ENCODE results near the gene ABCD1. TPM values are rescaled to one million over a fixed set of nuclear protein-coding genes. Genes with fewer than 3 reads are reported as not detected.

ABCD1 gene
- total RNA-seq, 1 donor from 2014 or later = 20.3 TPM

DNA sequence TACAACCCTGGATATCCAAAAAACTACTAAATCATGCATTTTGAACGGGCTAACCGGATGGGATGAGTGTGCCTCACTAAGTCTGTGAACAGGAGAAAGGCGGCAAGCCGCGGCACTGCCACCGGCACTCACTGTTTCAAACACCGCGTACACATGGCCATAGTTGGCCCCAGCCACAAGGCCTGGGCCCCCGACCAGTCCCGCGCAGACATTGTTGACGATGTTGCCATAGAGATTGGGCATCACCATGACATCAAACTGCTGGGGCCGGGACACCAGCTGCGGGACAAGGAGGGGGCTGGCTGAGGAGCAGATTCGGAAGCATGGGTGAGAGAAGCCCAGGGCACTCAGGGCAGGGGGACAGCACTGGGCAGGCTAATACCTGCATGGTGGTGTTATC lies 62.0 kb downstream of the ABCD1 start:
- Mint-ChIP-seq H3K27ac (ENCODE audit: unreplicated experiment) (no peak overlapping the region), H3K4me3 (ENCODE audit: unreplicated experiment) (no peak overlapping the region), H3K9me3 (ENCODE audit: low read depth) (peaks cover 5% of the 10 kb centered on the region), H3K4me1 (ENCODE audit: low read depth) (no peaks in the 10 kb centered on the region), H3K27me3 (ENCODE audit: low read depth) (no peaks in the 10 kb centered on the region), H3K36me3 (ENCODE audit: low read depth) (peaks cover 5% of the 10 kb centered on the region)
- TF ChIP-seq, protein P1, sequence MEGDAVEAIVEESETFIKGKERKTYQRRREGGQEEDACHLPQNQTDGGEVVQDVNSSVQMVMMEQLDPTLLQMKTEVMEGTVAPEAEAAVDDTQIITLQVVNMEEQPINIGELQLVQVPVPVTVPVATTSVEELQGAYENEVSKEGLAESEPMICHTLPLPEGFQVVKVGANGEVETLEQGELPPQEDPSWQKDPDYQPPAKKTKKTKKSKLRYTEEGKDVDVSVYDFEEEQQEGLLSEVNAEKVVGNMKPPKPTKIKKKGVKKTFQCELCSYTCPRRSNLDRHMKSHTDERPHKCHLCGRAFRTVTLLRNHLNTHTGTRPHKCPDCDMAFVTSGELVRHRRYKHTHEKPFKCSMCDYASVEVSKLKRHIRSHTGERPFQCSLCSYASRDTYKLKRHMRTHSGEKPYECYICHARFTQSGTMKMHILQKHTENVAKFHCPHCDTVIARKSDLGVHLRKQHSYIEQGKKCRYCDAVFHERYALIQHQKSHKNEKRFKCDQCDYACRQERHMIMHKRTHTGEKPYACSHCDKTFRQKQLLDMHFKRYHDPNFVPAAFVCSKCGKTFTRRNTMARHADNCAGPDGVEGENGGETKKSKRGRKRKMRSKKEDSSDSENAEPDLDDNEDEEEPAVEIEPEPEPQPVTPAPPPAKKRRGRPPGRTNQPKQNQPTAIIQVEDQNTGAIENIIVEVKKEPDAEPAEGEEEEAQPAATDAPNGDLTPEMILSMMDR (IDR thresholded peaks at IDR 0.05) = no peak
- no peak for DNase-seq (ENCODE audit: low spot score)

DNA sequence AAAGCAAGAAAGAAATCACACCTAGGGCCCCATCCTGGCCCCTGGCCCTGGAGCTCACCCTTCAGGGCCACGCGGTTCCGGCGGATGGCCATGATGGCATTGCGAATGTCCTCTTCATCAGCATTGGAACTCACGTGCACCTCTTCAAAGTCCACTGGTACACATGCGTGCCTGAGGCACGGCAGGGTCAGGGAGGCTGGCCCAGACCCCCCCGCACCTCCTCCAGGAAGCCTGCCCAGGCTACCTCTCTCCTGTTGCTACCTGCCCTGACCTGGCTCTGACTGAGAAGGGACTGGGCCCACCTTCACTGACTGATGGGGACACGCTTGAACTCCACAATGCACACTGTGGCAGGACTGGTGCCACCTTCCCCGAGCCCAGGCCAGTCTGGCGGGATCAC lies 65.0 kb downstream of the ABCD1 start:
- H3K4me3 Mint-ChIP-seq (ENCODE audit: unreplicated experiment) = no peak overlapping the region
- TF ChIP-seq, protein P1 (IDR thresholded peaks at IDR 0.05) = no peak
- H3K27ac Mint-ChIP-seq (ENCODE audit: unreplicated experiment) = no peak overlapping the region
- peaks cover 7% of the 10 kb centered on the region for H3K4me1 Mint-ChIP-seq (ENCODE audit: low read depth)
- DNase-seq (ENCODE audit: low spot score) = no peak
- peaks cover 5% of the 10 kb centered on the region for H3K36me3 Mint-ChIP-seq (ENCODE audit: low read depth)
- H3K9me3 Mint-ChIP-seq (ENCODE audit: low read depth) = peaks cover 9% of the 10 kb centered on the region
- H3K27me3 Mint-ChIP-seq (ENCODE audit: low read depth) = no peaks in the 10 kb centered on the region

GRCh38 chrX:153791104-153791852 lies 66.6 kb downstream of the ABCD1 start:
- H3K27me3 Mint-ChIP-seq (ENCODE audit: low read depth) = no peaks in the 10 kb centered on the region
- peaks cover 14% of the 10 kb centered on the region for H3K4me1 Mint-ChIP-seq (ENCODE audit: low read depth)
- no peak overlapping the region for H3K27ac Mint-ChIP-seq (ENCODE audit: unreplicated experiment)
- DNase-seq (ENCODE audit: low spot score) = no peak
- TF ChIP-seq, protein P1 (IDR thresholded peaks at IDR 0.05) = no peak
- H3K4me3 Mint-ChIP-seq (ENCODE audit: unreplicated experiment) = no peak overlapping the region
- H3K9me3 Mint-ChIP-seq (ENCODE audit: low read depth) = peaks cover 11% of the 10 kb centered on the region
- H3K36me3 Mint-ChIP-seq (ENCODE audit: low read depth) = peaks cover 4% of the 10 kb centered on the region

DNA sequence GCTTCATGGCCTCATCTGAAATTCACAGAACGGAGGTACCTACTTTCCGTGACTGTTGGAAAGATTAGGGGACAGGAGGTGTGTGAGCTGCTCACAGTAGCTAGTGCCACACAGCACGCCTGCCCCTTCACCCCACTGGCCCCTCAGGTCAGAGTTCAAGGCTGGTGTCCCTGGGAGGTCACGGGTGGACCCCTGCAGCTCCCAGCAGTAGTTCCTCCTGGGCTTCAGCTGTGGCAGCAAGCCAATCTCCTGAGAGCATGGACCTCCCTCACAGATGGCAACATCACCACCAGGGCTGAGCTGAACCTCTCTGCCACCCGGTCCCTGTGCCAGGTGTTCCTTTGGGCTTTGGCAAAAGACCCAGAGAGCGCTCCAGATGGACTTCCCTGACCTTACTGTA lies 67.7 kb downstream of the ABCD1 start:
- H3K36me3 Mint-ChIP-seq (ENCODE audit: low read depth) = peaks cover 2% of the 10 kb centered on the region
- no peak overlapping the region for H3K4me3 Mint-ChIP-seq (ENCODE audit: unreplicated experiment)
- no peak overlapping the region for H3K27ac Mint-ChIP-seq (ENCODE audit: unreplicated experiment)
- no peaks in the 10 kb centered on the region for H3K27me3 Mint-ChIP-seq (ENCODE audit: low read depth)
- DNase-seq (ENCODE audit: low spot score) = no peak
- peaks cover 17% of the 10 kb centered on the region for H3K4me1 Mint-ChIP-seq (ENCODE audit: low read depth)
- TF ChIP-seq, protein P1 (IDR thresholded peaks at IDR 0.05) = no peak
- peaks cover 12% of the 10 kb centered on the region for H3K9me3 Mint-ChIP-seq (ENCODE audit: low read depth)

DNA sequence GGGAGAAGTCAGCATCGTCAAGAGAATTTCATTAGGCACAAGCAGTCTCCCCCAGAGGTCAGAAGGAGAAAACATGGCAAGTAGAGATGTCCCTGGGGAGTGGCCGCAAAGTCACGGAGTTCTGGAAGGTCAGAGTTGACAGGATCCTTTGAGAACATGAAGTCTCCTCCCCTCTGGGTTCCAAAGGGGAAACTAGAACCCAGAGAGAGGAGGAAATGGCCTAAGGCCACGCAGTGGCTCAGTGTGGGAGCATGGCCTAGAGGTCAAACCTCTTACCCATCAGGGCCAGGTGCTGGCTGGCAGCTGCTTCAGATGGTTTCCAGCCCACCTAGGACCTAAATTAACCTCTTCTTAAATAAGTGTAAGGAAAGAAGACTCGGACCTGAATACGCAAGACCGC lies 68.6 kb downstream of the ABCD1 start:
- Mint-ChIP-seq H3K9me3 (ENCODE audit: low read depth) (peaks cover 10% of the 10 kb centered on the region), H3K4me3 (ENCODE audit: unreplicated experiment) (peak overlapping the region; percentile 95), H3K4me1 (ENCODE audit: low read depth) (peaks cover 17% of the 10 kb centered on the region), H3K27me3 (ENCODE audit: low read depth) (no peaks in the 10 kb centered on the region), H3K36me3 (ENCODE audit: low read depth) (no peaks in the 10 kb centered on the region), H3K27ac (ENCODE audit: unreplicated experiment) (peak overlapping the region; percentile 91)
- DNase-seq (ENCODE audit: low spot score) = no peak
- TF ChIP-seq, protein P1 (IDR thresholded peaks at IDR 0.05) = no peak

Other genes with a start within 250 kb of the ABCD1 start
- gene BGN, start 229.9 kb upstream of the ABCD1 start, total RNA-seq = 1,195 to 2,668 TPM (median 2,632 TPM) in 3 replicates
- 0.17 to 0.46 TPM (median 0.37 TPM) in 3 replicates for gene ATP2B3, start 207.2 kb upstream of the ABCD1 start, total RNA-seq
- 17.2 to 21.9 TPM (median 17.7 TPM) in 3 replicates for gene CCNQ, start 125.7 kb upstream of the ABCD1 start, total RNA-seq
- gene DUSP9, start 77.7 kb upstream of the ABCD1 start, total RNA-seq = 0.13 to 0.77 TPM in 2 of 3 replicates, not detected in the other
- 3.2 to 3.8 TPM (median 3.5 TPM) in 3 replicates for gene PNCK, start 51.0 kb upstream of the ABCD1 start, total RNA-seq
- gene SLC6A8, start 36.9 kb upstream of the ABCD1 start, total RNA-seq = 47.6 to 71.1 TPM (median 70.6 TPM) in 3 replicates
- 144 to 153 TPM (median 147 TPM) in 3 replicates for gene BCAP31, start 469 bp upstream of the ABCD1 start, total RNA-seq
- 8.5 to 36.3 TPM (median 34.8 TPM) in 3 replicates for gene PLXNB3, start 39.4 kb downstream of the ABCD1 start, total RNA-seq
- 0.18 to 0.50 TPM in 2 of 3 replicates, not detected in the other for gene SRPK3, start 56.2 kb downstream of the ABCD1 start, total RNA-seq
- 42.8 to 49.6 TPM (median 46.9 TPM) in 3 replicates for gene IDH3G, start 69.5 kb downstream of the ABCD1 start, total RNA-seq
- gene SSR4, start 69.8 kb downstream of the ABCD1 start, total RNA-seq = 245 to 356 TPM (median 257 TPM) in 3 replicates
- gene PDZD4, start 105.7 kb downstream of the ABCD1 start, total RNA-seq = 24.8 to 27.2 TPM (median 25.4 TPM) in 3 replicates
- 2.2 to 2.9 TPM (median 2.5 TPM) in 3 replicates for gene L1CAM, start 161.3 kb downstream of the ABCD1 start, total RNA-seq
- gene AVPR2, start 179.8 kb downstream of the ABCD1 start, total RNA-seq = not detected in 3 replicates
- gene ARHGAP4, start 201.4 kb downstream of the ABCD1 start, total RNA-seq = 2.8 to 3.7 TPM (median 3.1 TPM) in 3 replicates
- gene NAA10, start 210.2 kb downstream of the ABCD1 start, total RNA-seq = 89.5 to 99.8 TPM (median 91.4 TPM) in 3 replicates
- gene RENBP, start 219.8 kb downstream of the ABCD1 start, total RNA-seq = 6.5 to 13.4 TPM (median 13.1 TPM) in 3 replicates
- 60.1 to 89.9 TPM (median 67.2 TPM) in 3 replicates for gene HCFC1, start 247.0 kb downstream of the ABCD1 start, total RNA-seq
- gene TMEM187, start 247.9 kb downstream of the ABCD1 start, total RNA-seq = 12.3 to 20.3 TPM (median 18.3 TPM) in 3 replicates